ENCODE results near the gene TFDP1.

DNA sequence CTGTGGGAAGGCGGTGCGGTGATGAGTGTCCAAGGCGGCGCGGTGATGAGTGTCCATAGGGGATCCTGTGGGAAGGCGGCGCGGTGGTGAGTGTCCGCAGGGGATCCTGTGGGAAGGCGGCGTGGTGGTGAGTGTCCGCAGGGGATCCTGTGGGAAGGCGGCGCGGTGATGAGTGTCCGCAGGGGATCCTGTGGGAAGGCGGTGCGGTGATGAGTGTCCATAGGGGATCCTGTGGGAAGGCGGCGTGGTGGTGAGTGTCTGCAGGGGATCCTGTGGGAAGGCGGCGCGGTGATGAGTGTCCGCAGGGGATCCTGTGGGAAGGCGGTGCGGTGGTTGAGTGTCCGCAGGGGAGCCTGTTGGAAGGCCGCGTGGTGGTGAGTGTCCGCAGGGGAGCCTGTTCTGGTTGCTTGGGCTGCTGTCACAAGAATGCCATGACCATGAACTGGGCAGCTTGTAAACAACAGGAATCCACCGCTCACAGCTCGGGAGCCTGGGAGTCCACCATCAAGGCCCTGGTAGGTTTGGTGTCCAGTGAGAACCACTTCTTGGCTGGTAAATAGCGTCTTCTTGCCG, 21.4 kb downstream of the TFDP1 start:
- no peak for TF ChIP-seq CTCF (IDR thresholded peaks at IDR 0.05; ENCODE audit: low read depth, low read length)
- TF ChIP-seq POLR2A (IDR thresholded peaks at IDR 0.05; ENCODE audit: extremely low read depth, insufficient read length) = no peak
- TF ChIP-seq MAX (IDR thresholded peaks at IDR 0.05; ENCODE audit: low read depth, low read length) = no peak
- TF ChIP-seq MYC (IDR thresholded peaks at IDR 0.05; ENCODE audit: low read depth, low read length) = no peak

Data from NB4 (cell line).